ENCODE results near the gene KCNMB4. TPM values are rescaled to one million over a fixed set of nuclear protein-coding genes. Genes with fewer than 3 reads are reported as not detected.

Gene KCNMB4
- total RNA-seq, 2 experiments from 2014 or later, result 5.8 to 7.6 TPM

- CTCF ChIA-PET (ENCODE audit: unreplicated experiment), result no interaction called here
- intact Hi-C loops (cut with micrococcal nuclease; ENCODE audit: unreplicated experiment), result no loop called here
- POLR2A ChIA-PET, result interaction anchor here (0.5 to 0.9 kb wide), 4 partner anchors 9 to 1146 kb away, joined by 3 to 4 read pairs (median 3); no protein-coding TSS in a partner anchor
Observed at GRCh38 chr12:70399311-70399710, 33.2 kb downstream of the KCNMB4 start.

DNA sequence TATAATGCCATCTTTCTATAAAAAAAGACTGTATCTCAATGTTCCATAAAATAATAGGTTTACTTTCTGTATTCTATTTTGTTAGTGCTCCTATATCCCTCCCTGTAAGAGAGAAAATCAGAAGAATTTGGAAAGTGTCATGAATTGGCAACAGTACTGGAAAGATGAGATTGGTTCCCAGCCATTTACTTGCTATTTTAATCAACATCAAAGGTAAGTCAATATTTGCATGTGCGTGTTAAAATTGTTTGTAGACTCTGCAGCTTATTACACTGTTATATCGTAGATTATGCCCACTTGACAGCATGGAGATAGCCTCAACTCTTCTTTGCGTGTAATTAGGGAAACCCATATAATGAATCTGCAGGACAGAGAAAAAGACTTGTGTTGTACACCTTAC is 34.0 kb downstream of the KCNMB4 start:
- BruUV-seq (replicated peaks), result no TSS peak
- intact Hi-C loops (cut with micrococcal nuclease; ENCODE audit: unreplicated experiment), result no loop called here

More at GRCh38 chr12:70399311-70399710, 33.2 kb downstream of the KCNMB4 start:
- TF ChIP-seq CTCF (conservative IDR thresholded peaks at IDR 0.05; ENCODE audit: low read length) (no peak), EZH2phosphoT487 (IDR thresholded peaks at IDR 0.05; ENCODE audit: borderline replicate concordance, low read depth, low read length) (no peak)
- Histone ChIP-seq H3K36me3 (ENCODE audit: insufficient read depth, low read length) (peaks cover 28% of the 10 kb centered on the region), H4K20me1 (ENCODE audit: insufficient read depth, low read length) (no peaks in the 10 kb centered on the region), H3K4me1 (ENCODE audit: insufficient read depth, low read length, poor library complexity, severe bottlenecking) (no peaks in the 10 kb centered on the region), H2AFZ (ENCODE audit: low read length) (no peak overlapping the region), H3K4me3 (ENCODE audit: low read depth, low read length, poor library complexity, severe bottlenecking) (no peak overlapping the region), H3K4me2 (ENCODE audit: low read length) (no peak overlapping the region), H3K27ac (ENCODE audit: low read depth, low read length, poor library complexity, severe bottlenecking) (no peak overlapping the region), H3K9me3 (ENCODE audit: low read length) (no peaks in the 10 kb centered on the region), H3K9me2 (ENCODE audit: insufficient read depth, low read length) (no peaks in the 10 kb centered on the region), H3K79me2 (ENCODE audit: insufficient read depth, low read depth, low read length) (no peaks in the 10 kb centered on the region)
- BruUV-seq (replicated peaks), result no TSS peak
- DNase-seq (ENCODE audit: low spot score), result no peak

More for the DNA sequence above, 34.0 kb downstream of the KCNMB4 start:
- Histone ChIP-seq H3K4me3 (ENCODE audit: low read depth, low read length, poor library complexity, severe bottlenecking) (no peak overlapping the region), H2AFZ (ENCODE audit: low read length) (no peak overlapping the region), H3K9me2 (ENCODE audit: insufficient read depth, low read length) (no peaks in the 10 kb centered on the region), H3K4me1 (ENCODE audit: insufficient read depth, low read length, poor library complexity, severe bottlenecking) (no peaks in the 10 kb centered on the region), H3K4me2 (ENCODE audit: low read length) (no peak overlapping the region), H3K36me3 (ENCODE audit: insufficient read depth, low read length) (peaks cover 28% of the 10 kb centered on the region), H3K27ac (ENCODE audit: low read depth, low read length, poor library complexity, severe bottlenecking) (no peak overlapping the region), H3K79me2 (ENCODE audit: insufficient read depth, low read depth, low read length) (no peaks in the 10 kb centered on the region), H3K9me3 (ENCODE audit: low read length) (no peaks in the 10 kb centered on the region), H4K20me1 (ENCODE audit: insufficient read depth, low read length) (no peaks in the 10 kb centered on the region)
- CTCF ChIA-PET (ENCODE audit: unreplicated experiment), result no interaction called here
- TF ChIP-seq CTCF (conservative IDR thresholded peaks at IDR 0.05; ENCODE audit: low read length) (no peak), EZH2phosphoT487 (IDR thresholded peaks at IDR 0.05; ENCODE audit: borderline replicate concordance, low read depth, low read length) (no peak)
- POLR2A ChIA-PET, result no interaction called here
- DNase-seq (ENCODE audit: low spot score), result no peak
